ENCODE data around the gene DZIP3.

Gene DZIP3

GRCh38 chr3:108719178-108719806 lies 129.8 kb downstream of the DZIP3 start:
- no peak overlapping the region for H3K4me3 ChIP-seq (ENCODE audit: insufficient read depth, low read depth, low read length, poor library complexity, severe bottlenecking)
- no peak for DNase-seq
- no peaks in the 10 kb centered on the region for H3K27me3 ChIP-seq (replicated peaks; ENCODE audit: control insufficient read depth, insufficient read depth, low read length, poor library complexity, severe bottlenecking)
- H3K9me3 ChIP-seq (ENCODE audit: control insufficient read depth, low read length): no peaks in the 10 kb centered on the region
- no peak overlapping the region for H3K27ac ChIP-seq (ENCODE audit: insufficient read depth, low read length, poor library complexity, severe bottlenecking)
- no peaks in the 10 kb centered on the region for H3K4me1 ChIP-seq (ENCODE audit: control insufficient read depth, insufficient read depth, low read length, poor library complexity, severe bottlenecking)
- H3K36me3 ChIP-seq (ENCODE audit: control insufficient read depth, insufficient read depth, low read length): no peaks in the 10 kb centered on the region

- no peaks in the 10 kb centered on the region for H3K27me3 ChIP-seq (replicated peaks; ENCODE audit: control insufficient read depth, insufficient read depth, low read length, poor library complexity, severe bottlenecking)
- no peak overlapping the region for H3K4me3 ChIP-seq (ENCODE audit: insufficient read depth, low read depth, low read length, poor library complexity, severe bottlenecking)
- no peaks in the 10 kb centered on the region for H3K4me1 ChIP-seq (ENCODE audit: control insufficient read depth, insufficient read depth, low read length, poor library complexity, severe bottlenecking)
- H3K9me3 ChIP-seq (ENCODE audit: control insufficient read depth, low read length): no peaks in the 10 kb centered on the region
- H3K36me3 ChIP-seq (ENCODE audit: control insufficient read depth, insufficient read depth, low read length): no peaks in the 10 kb centered on the region
- no peak overlapping the region for H3K27ac ChIP-seq (ENCODE audit: insufficient read depth, low read length, poor library complexity, severe bottlenecking)
- no peak for DNase-seq
Measured at GRCh38 chr3:108722724-108723123, 133.2 kb downstream of the DZIP3 start.

GRCh38 chr3:108724101-108724500 lies 134.6 kb downstream of the DZIP3 start:
- Histone ChIP-seq H3K4me3 (ENCODE audit: insufficient read depth, low read depth, low read length, poor library complexity, severe bottlenecking) (no peak overlapping the region), H3K27ac (ENCODE audit: insufficient read depth, low read length, poor library complexity, severe bottlenecking) (no peak overlapping the region), H3K9me3 (ENCODE audit: control insufficient read depth, low read length) (no peaks in the 10 kb centered on the region), H3K27me3 (replicated peaks; ENCODE audit: control insufficient read depth, insufficient read depth, low read length, poor library complexity, severe bottlenecking) (no peaks in the 10 kb centered on the region), H3K36me3 (ENCODE audit: control insufficient read depth, insufficient read depth, low read length) (no peaks in the 10 kb centered on the region), H3K4me1 (ENCODE audit: control insufficient read depth, insufficient read depth, low read length, poor library complexity, severe bottlenecking) (no peaks in the 10 kb centered on the region)
- no peak for DNase-seq

- no peak for DNase-seq
- Histone ChIP-seq H3K36me3 (ENCODE audit: control insufficient read depth, insufficient read depth, low read length) (no peaks in the 10 kb centered on the region), H3K27me3 (replicated peaks; ENCODE audit: control insufficient read depth, insufficient read depth, low read length, poor library complexity, severe bottlenecking) (no peaks in the 10 kb centered on the region), H3K4me3 (ENCODE audit: insufficient read depth, low read depth, low read length, poor library complexity, severe bottlenecking) (no peak overlapping the region), H3K27ac (ENCODE audit: insufficient read depth, low read length, poor library complexity, severe bottlenecking) (no peak overlapping the region), H3K9me3 (ENCODE audit: control insufficient read depth, low read length) (no peaks in the 10 kb centered on the region), H3K4me1 (ENCODE audit: control insufficient read depth, insufficient read depth, low read length, poor library complexity, severe bottlenecking) (no peaks in the 10 kb centered on the region)
Measured at GRCh38 chr3:108728105-108728504, 138.6 kb downstream of the DZIP3 start.

GRCh38 chr3:108728934-108729333 lies 139.4 kb downstream of the DZIP3 start:
- no peak for DNase-seq
- Histone ChIP-seq H3K4me1 (ENCODE audit: control insufficient read depth, insufficient read depth, low read length, poor library complexity, severe bottlenecking) (no peaks in the 10 kb centered on the region), H3K9me3 (ENCODE audit: control insufficient read depth, low read length) (no peaks in the 10 kb centered on the region), H3K4me3 (ENCODE audit: insufficient read depth, low read depth, low read length, poor library complexity, severe bottlenecking) (no peak overlapping the region), H3K27ac (ENCODE audit: insufficient read depth, low read length, poor library complexity, severe bottlenecking) (no peak overlapping the region), H3K27me3 (replicated peaks; ENCODE audit: control insufficient read depth, insufficient read depth, low read length, poor library complexity, severe bottlenecking) (no peaks in the 10 kb centered on the region), H3K36me3 (ENCODE audit: control insufficient read depth, insufficient read depth, low read length) (no peaks in the 10 kb centered on the region)

DNA sequence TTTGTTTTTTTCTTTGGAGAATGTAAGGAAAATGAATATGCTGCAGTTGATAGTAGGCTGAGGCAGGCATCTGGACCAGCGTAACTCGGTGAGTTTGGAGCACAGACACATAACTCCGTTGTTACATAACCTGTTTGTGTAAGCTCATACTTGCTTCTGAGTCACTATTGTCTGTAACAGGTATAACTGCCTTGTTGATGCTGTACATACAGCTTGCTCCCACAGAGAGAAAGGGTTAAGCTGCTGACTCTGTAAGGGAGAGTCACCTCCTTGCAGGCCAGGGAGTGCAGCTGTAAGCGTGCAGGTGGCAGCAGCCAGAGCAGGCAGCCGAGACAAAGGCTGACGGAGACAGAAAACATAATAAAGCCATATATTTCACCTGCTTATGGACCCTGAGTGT lies 147.3 kb downstream of the DZIP3 start:
- Histone ChIP-seq H3K4me1 (ENCODE audit: control insufficient read depth, insufficient read depth, low read length, poor library complexity, severe bottlenecking) (no peaks in the 10 kb centered on the region), H3K9me3 (ENCODE audit: control insufficient read depth, low read length) (no peaks in the 10 kb centered on the region), H3K27me3 (replicated peaks; ENCODE audit: control insufficient read depth, insufficient read depth, low read length, poor library complexity, severe bottlenecking) (no peaks in the 10 kb centered on the region), H3K4me3 (ENCODE audit: insufficient read depth, low read depth, low read length, poor library complexity, severe bottlenecking) (no peak overlapping the region), H3K36me3 (ENCODE audit: control insufficient read depth, insufficient read depth, low read length) (no peaks in the 10 kb centered on the region), H3K27ac (ENCODE audit: insufficient read depth, low read length, poor library complexity, severe bottlenecking) (no peak overlapping the region)
- DNase-seq: no peak

- Histone ChIP-seq H3K27ac (ENCODE audit: insufficient read depth, low read length, poor library complexity, severe bottlenecking) (no peak overlapping the region), H3K4me3 (ENCODE audit: insufficient read depth, low read depth, low read length, poor library complexity, severe bottlenecking) (no peak overlapping the region), H3K9me3 (ENCODE audit: control insufficient read depth, low read length) (no peaks in the 10 kb centered on the region), H3K4me1 (ENCODE audit: control insufficient read depth, insufficient read depth, low read length, poor library complexity, severe bottlenecking) (no peaks in the 10 kb centered on the region), H3K27me3 (replicated peaks; ENCODE audit: control insufficient read depth, insufficient read depth, low read length, poor library complexity, severe bottlenecking) (no peaks in the 10 kb centered on the region), H3K36me3 (ENCODE audit: control insufficient read depth, insufficient read depth, low read length) (no peaks in the 10 kb centered on the region)
- DNase-seq: no peak
Measured at GRCh38 chr3:108742929-108743328, 153.4 kb downstream of the DZIP3 start.

Measured in effector memory CD4-positive, alpha-beta T cell (primary cell).